Measurements from ENCODE around the gene PTPRN2.

Gene PTPRN2

DNA sequence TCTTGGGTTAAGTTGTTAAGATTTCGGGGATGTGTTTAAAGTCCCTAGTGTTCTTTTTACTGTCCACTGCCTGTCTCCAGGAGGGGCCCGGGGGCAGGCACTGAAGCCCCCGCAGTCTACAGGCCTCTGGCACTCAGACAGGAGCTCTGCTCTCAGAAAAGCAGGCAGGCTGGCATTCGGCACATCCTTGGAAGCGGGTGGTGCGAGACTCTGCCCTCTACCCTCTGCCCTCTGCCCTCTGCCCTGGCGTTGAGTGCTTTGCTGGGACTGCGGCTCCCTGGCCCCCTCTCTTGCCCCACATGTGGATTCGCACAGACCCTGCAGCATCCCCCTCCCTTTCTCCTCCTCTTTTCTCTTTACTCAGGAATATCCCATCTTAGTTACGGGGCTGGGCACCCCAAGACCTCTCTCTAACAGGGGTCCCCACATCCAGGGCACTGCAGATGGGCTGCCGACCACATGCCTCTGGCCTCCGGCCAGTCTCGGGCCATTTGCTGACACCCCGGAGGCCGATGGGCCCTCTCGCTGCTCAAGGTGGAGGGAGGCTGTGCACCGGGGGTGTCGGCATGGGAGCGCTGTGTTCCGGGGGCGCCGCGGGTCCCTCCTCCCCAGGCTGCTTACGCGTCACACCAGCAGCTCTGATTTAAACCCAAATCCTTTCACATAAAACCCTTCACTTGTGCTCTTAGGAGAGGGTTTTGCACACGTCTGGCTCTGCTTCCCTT, 770.9 kb downstream of the PTPRN2 start:
- intact Hi-C loops (cut with DNase I): no loop called here
- DNase-seq: no peak

DNA sequence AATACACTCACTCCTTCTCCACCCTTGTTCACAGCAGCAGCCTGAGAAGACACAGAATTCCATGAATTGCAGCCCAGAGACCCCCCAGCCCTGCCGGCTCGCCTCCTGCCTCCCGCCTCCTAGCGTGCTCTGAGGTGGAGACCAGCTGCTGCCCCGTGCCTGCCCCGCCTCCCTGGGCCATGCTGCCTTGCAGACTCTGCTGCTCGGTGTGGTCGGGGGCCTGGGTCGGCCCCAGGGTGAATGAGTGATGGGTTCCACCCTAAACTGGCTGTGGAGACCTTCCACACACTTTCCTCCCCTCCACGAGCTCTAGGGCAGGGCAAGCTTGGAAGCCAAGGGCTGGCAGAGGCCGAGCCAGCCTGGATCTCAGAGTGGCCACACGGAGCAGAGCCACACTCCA, 771.5 kb downstream of the PTPRN2 start:
- intact Hi-C loops (cut with DNase I): no loop called here
- DNase-seq: no peak

DNA sequence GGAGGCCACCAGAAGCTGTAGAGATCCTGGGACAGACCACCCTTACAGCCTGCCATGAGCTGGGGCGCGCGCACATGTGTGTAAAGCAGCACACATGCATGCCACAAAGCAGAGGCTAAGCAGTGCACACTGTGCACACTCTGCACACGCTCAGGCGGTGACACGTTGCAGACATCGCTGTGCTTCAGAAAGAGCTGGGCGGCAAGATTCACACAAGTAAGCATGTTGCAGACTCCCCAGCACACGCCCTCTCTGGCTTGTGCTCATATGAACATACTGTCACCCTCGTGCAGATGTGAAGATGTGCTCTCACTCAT, 772.0 kb downstream of the PTPRN2 start:
- DNase-seq: no peak
- intact Hi-C loops (cut with DNase I): no loop called here

DNA sequence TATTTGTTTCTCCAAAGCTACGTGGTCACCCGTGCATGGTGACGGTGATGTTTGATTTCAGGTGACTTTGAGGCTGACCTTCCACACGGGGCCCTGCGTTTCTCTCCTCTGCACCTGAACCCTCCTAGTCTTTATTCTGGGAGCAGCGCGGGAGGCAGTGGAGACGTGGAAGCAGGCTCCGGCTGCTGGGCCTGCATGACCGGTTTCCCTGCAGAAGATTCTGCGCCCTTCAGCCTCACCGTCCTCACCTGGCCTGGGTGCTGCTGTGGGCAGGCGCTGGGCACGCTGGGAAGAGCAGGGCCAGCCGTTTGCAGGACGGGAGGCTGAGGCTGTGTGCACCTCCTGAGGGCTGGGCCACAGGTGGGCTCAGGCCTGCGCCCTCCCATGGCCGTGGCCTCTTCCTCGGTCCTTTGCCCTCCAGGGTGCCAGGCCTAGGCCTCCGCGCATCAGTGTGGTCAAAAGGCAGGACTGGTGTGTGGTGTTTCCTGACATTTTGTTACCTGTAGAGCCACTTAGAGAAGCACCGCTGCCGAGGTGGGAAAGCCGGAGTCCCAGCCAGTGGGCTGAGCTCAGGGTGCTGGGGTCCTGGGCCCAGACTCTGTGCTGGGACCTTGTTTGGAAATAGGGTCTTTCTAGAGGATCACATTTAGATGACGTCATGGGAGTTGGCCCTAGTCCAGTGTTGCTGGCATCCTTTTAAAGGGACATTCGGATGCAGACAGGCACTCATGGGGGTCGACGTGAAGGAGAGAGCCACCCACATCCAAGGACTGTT, 772.5 kb downstream of the PTPRN2 start:
- intact Hi-C loops (cut with DNase I): no loop called here
- DNase-seq: no peak

DNA sequence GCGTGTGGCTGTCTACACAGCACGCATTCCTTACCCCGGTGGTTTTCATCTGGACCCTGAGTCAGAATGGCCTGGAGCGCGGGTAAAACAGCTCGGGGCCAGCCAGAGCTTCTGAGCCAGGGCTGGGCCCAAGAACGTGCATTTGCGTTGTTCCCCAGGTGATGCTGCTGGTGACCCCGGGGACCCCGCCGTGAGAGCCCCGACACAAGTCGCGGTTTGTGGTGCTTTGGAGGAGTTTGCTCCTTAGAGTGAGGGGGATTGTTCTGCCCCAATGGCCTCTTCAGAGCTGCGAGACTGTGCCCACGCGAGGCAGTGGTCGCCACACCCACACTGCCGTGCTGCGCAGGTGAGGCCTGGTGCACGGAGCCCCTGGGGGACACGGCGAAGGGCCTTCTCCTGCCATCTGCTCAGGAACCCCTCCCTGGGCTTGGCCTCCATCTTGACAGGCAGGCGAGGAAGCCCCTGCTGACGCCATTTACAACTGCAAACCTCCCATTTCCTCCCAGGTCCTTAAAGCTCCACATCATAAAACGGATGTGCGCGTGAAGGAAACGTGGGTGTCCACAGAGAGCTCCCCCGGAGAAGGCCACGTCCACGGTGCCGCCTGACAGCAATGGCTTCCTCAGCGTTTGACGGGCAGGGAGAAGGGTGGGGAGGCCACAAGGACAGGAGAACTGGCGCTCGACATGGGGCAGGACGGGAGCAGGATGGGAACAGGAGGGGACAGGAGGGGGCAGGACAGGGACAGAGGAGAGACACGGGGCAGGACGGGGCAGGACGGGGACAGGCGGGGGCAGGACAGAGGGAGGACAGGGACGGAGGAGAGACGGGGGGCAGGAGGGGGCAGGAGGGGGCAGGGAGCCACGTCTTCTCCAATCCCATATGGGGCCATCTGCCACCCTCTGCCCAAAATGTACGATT, 773.6 kb downstream of the PTPRN2 start:
- intact Hi-C loops (cut with DNase I): no loop called here
- DNase-seq: no peak

DNA sequence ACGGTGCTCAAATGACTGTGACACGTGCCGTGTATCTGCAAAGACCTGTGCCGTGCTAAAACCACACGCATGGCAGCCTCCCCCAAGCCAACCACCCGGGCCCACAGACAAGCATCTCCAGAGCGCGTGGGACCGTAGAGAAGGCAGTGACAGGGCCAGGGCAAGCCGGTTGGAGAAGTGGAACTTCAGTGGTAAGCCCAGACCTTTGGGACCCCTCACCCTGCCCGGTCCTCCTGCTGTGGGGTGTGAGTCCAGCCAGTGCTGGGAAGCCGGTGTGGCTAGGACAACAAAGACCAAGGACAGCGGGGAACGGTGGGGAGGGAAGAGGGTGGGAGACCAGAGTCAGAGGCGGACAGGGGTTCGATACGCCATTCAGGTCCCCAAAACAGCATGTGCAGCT, 774.6 kb downstream of the PTPRN2 start:
- DNase-seq: no peak

DNA sequence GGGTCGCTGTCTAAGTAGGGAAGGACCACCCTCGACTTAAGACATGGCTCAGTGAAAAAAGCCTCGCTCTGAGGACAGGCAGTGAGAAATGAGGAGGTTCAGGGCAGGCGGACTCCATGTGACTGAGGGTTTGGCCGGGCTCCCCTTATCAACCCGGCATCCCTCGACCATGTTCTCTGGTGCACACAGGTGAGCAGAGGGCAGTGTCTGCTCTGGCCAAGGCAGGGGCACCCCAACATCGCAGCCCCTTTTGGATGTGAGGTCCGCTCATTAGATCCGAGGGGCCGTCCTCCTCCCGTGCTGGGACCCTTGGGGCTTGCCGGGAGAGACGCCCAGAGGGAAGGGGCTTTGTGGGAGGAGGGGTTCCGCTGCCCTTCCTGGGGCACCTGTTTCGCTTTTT, 775.7 kb downstream of the PTPRN2 start:
- no peak for DNase-seq
- intact Hi-C loops (cut with DNase I): no loop called here

More for the DNA sequence above, 774.6 kb downstream of the PTPRN2 start:
- intact Hi-C loops (cut with DNase I): no loop called here

DNA sequence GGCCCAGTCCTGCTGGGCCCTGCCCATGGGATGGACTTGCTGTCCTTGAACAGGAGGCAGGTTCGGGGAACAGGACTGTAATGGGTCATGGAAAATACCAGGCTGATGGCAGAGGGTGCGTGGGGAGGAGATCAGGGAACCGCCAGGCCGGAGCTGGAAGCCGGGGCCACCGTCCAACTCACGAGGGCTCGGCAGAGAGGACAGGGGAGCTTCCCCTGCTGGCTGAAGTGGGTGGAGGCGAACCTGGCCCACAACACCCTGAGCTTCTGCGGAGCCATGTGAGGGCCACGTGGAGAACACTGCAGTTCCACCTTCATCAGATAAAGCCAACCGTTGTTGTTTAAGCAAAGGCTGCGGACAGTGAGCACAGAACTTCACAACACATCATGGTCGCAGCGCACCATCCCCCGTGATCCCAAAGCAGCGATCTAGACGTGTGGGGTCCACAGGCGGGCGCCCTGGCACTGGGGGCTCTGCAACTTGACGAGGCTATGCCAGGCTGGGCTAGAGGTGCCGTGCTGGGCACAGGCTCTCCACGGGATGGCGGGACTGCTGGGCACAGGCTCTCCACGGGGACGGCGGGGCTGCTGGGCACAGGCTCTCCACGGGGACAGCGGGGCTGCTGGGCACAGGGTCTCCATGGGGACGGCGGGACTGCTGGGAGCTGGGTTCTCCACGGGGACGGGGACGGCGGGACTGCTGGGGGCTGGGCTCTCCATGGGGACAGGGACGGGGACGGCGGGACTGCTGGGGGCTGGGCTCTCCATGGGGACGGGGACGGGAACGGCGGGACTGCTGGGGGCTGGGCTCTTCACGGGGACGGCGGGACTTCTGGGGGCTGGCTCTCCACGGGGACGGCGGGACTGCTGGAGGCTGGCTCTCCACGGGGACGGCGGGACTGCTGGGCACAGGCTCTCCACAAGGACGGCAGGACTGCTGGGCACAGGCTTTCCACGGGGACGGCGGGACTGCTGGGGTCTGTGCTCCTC, 777.5 kb downstream of the PTPRN2 start:
- no peak for DNase-seq
- intact Hi-C loops (cut with DNase I): no loop called here

DNA sequence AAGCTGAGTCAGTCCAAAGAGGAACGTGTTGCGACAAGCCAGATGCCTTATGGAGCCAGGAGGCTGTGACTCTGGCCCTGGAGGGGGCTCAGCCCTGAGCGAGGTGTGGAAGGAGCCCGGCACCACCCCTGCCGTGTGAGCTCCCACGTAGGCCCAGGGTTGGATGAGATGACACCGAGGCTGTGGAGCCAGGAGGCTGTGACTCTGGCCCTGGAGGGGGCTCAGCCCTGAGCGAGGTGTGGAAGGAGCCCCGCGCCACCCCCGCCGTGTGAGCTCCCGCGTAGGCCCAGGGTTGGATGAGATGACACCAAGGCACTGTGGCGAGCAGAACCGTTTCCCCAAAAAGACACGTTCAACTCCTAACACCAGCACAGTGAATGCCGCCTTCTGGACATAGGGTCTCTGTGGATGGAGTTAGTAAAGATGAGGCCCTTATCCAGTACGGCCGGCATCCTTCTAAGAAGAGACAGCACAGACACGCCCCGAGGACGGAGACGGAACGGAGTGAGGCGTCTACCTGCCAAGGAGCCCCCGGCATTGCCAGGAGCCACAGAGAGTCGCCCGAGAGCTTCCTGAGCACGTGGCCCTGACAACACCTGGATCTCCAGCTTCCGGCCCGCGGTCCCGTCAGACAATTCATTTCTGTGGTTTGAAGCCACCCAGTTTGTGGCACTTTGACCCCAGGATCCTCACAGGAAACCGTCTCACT, 778.3 kb downstream of the PTPRN2 start:
- no peak for DNase-seq
- intact Hi-C loops (cut with DNase I): no loop called here

DNA sequence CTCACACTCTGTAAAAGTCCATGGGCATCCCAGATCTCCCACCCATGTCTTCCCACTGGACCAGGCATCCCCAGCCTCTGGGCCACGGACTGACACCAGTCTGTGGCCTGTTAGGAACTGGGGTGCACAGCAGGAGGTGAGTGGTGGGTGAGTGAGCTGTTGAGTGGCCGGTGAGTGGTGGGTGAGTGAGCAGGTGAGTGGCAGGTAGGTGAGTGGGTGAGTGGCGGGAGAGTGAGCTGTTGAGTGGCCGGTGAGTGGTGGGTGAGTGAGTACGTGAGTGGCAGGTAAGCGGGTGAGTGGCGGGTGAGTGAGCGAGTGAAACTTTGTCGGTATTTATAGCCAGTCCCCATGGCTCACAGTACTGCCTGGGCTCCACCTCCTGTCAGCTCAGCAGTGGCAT, 779.6 kb downstream of the PTPRN2 start:
- no peak for DNase-seq
- intact Hi-C loops (cut with DNase I): no loop called here

DNA sequence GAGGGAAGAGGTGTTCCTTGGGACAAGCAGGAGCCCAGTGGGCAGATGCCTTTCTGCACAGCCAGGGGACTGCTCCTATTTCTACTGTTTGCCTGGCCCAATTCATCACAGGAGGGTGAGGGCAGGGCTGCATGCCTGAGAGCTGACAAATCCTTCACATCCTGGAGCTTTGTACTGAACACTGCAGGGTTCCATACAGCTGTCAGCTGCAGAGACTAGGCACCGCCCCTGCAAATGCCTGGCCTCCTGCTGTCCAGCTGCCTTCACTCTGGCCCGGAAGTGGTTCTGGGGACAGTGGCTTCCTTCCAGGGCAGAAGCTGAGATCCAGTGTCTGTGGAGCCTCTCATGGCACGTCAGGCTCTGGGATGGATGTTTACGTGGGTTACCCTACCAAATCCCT, 780.1 kb downstream of the PTPRN2 start:
- no peak for DNase-seq
- intact Hi-C loops (cut with DNase I): no loop called here

DNA sequence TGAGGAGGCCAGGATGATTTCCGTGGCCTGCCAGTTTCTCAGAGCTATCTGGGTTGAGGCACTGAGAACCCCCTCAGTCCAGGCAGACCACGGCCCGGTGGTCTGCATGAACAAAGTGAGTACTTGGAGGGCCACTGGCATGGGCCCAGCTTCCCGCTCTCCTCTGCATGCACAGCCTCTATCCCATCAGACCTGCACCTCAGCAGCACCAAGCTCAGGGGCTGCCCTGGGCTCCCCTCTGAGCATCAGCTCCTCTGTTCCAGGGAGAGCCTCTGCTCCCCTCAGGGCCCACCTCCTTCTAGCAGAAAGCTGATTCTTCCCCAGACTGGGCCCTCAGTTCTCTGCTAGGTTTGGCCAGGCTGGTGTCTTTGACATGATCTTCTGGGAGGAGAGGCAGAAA, 780.9 kb downstream of the PTPRN2 start:
- no peak for DNase-seq
- intact Hi-C loops (cut with DNase I): no loop called here

DNA sequence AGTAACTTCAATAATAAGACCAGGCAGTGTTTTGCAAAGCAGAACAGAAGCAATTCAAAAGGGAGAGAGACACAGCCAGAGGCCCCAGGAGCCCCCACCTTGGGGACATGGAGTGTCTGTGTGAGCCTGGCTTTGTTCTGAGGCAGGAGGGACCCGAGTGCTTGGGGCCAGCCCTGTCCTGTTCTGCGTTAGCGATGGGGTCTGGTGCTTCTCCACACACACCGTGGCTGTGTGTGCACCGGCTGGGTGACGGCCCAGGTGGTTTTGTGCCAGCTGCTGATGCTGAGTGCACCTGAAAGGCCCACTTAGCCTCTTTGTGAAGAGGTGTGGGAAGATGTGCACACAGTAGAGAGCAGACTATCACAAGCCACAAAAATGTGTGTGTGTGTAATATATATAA, 781.9 kb downstream of the PTPRN2 start:
- intact Hi-C loops (cut with DNase I): no loop called here

DNA sequence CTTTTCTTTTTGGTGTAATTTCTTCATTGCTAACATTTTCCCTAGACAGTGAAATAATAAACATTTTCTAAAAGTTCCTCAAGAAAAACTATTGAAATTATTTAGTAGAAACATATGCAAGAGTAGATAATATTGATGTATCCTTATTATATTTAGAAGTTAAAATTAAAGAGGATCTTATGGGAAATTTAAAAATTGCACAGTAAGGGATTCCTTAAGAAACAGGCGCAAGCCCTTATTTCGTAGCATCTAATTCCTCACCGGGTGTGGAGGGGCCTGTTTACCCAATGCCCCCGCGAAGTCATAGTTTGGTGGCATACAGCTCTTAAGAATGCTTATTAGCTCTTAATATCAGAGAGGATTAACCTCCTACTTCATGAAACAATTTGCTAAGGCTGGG, 783.7 kb downstream of the PTPRN2 start:
- DNase-seq: no peak
- intact Hi-C loops (cut with DNase I): no loop called here

More for the DNA sequence above, 781.9 kb downstream of the PTPRN2 start:
- no peak for DNase-seq

DNA sequence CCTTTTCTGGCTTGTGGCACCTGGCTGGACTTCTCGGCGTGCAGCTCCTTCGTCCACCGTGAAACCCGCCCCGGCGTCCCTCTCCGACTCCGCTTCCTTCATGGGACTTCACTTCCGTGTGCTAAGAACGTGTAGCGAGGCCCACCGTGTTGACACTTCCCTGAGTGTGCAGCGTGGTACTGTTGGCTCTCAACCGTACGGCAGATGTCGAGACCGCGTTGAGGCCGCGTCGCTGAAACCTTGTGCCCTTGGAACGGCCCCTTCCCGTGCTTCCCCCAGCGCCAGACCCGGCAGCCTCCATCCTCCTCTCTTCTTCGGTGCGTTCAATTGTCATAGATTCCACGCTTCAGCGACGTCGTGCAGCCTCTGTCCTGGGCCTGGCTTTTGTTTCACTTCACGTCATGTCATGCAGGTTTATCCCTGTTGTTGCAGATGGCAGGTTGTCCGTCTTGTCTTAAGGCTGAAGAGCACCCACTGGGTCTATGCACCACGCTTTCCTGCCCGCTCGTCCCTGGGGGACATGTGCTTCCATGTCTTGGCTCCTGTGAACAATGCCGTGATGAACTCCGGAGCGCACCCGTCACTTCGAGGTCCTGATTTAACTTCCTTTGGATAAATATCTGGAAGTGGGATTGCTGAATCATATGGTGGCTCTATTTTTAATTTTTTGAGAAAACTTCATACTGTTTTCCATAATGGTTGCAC, 785.5 kb downstream of the PTPRN2 start:
- DNase-seq: no peak
- intact Hi-C loops (cut with DNase I): no loop called here

DNA sequence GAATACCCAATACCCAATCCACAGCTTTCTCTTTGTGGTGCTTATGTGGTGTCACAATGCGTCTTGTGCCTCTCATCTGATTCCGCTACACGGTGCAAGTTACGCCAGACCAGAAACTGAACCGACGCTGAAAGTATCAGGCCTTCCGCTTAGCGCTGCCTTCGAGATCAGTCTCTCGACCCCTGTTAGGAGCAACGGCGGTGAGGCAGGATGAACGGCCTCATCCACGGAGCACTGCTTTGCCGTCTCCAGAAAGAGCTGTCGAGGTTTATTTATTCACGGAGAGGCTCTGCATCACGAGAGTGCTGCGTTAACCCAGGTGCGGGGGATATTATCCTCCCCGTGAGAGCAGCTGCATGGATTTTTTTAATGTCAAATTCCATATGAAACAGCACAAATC, 786.5 kb downstream of the PTPRN2 start:
- DNase-seq: no peak
- intact Hi-C loops (cut with DNase I): no loop called here

DNA sequence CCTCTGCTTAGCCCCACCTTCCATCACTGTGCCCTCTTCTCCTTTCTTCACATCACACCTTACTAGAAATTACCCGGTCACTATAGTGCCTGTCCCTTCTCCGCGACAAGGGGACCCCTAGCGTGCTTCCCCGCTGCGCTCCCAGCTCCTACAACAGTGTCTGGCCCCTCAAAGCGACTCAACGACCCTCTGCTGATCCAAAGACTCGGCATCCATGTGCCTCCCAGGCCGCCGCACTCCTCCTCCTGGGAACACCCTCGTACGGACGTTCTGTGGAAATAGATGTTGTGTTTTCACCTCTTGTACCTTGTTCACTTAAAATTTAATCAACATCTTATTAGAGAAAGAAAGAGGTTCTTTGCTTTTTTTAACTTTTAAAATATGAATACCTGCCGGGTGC, 787.3 kb downstream of the PTPRN2 start:
- intact Hi-C loops (cut with DNase I): no loop called here
- no peak for DNase-seq

Data from head of caudate nucleus (tissue), 42 donors.